ENCODE data around the gene HIPK2.

- peak; percentile 80 for TF ChIP-seq CTCF (conservative IDR thresholded peaks at IDR 0.05; ENCODE audit: low read depth, low read length)
- TF ChIP-seq EZH2 (IDR thresholded peaks at IDR 0.05; ENCODE audit: borderline replicate concordance, low read depth, low read length, poor library complexity, severe bottlenecking), result no peak
These were observed 1.9 kb downstream of the HIPK2 start for GRCh38 chr7:139775829-139776266.
